ENCODE measurements around the gene C1orf198. TPM values are rescaled to one million over a fixed set of nuclear protein-coding genes. Genes with fewer than 3 reads are reported as not detected.

Gene C1orf198
- total RNA-seq, 1 donor, result 352 TPM

GRCh38 chr1:230877146-230877923 is 9.0 kb upstream of the C1orf198 start:
- DNase-seq (ENCODE audit: insufficient read length, low spot score, missing footprints), result peak; percentile 88
- peak overlapping the region; percentile 2 for H3K4me3 ChIP-seq (ENCODE audit: insufficient read depth, low read length)
- H3K27me3 ChIP-seq (ENCODE audit: insufficient read depth, low read length), result no peaks in the 10 kb centered on the region
- no peaks in the 10 kb centered on the region for H3K36me3 ChIP-seq (ENCODE audit: insufficient read depth, low read length)
- H3K27ac ChIP-seq (ENCODE audit: low read depth, low read length), result no peak overlapping the region
- no peaks in the 10 kb centered on the region for H4K20me1 ChIP-seq (ENCODE audit: insufficient read depth, low read length)
- no peaks in the 10 kb centered on the region for H3K9me3 ChIP-seq (ENCODE audit: low read depth, low read length)
- peak overlapping the region; percentile 29 for H2AFZ ChIP-seq (ENCODE audit: low read length)
- H3K4me2 ChIP-seq (ENCODE audit: insufficient read depth, low read length), result peak overlapping the region; percentile 12
- no peaks in the 10 kb centered on the region for H3K79me2 ChIP-seq (ENCODE audit: insufficient read depth, low read length)
- peaks cover 29% of the 10 kb centered on the region for H3K4me1 ChIP-seq (ENCODE audit: insufficient read depth, low read length)
- TF ChIP-seq CTCF (IDR thresholded peaks at IDR 0.05; ENCODE audit: extremely low read depth, low read depth, low read length), result no peak

GRCh38 chr1:230876660-230877059 is 8.3 kb upstream of the C1orf198 start:
- Histone ChIP-seq H3K4me1 (ENCODE audit: insufficient read depth, low read length) (peaks cover 26% of the 10 kb centered on the region), H3K36me3 (ENCODE audit: insufficient read depth, low read length) (no peaks in the 10 kb centered on the region), H3K9me3 (ENCODE audit: low read depth, low read length) (no peaks in the 10 kb centered on the region), H2AFZ (ENCODE audit: low read length) (no peak overlapping the region), H3K4me3 (ENCODE audit: insufficient read depth, low read length) (no peak overlapping the region), H3K4me2 (ENCODE audit: insufficient read depth, low read length) (no peak overlapping the region), H3K79me2 (ENCODE audit: insufficient read depth, low read length) (no peaks in the 10 kb centered on the region), H4K20me1 (ENCODE audit: insufficient read depth, low read length) (no peaks in the 10 kb centered on the region), H3K27me3 (ENCODE audit: insufficient read depth, low read length) (no peaks in the 10 kb centered on the region), H3K27ac (ENCODE audit: low read depth, low read length) (no peak overlapping the region)
- no peak for TF ChIP-seq CTCF (IDR thresholded peaks at IDR 0.05; ENCODE audit: extremely low read depth, low read depth, low read length)
- no peak for DNase-seq (ENCODE audit: insufficient read length, low spot score, missing footprints)

- Histone ChIP-seq H3K4me2 (ENCODE audit: insufficient read depth, low read length) (no peak overlapping the region), H3K27ac (ENCODE audit: low read depth, low read length) (no peak overlapping the region), H3K9me3 (ENCODE audit: low read depth, low read length) (no peaks in the 10 kb centered on the region), H3K27me3 (ENCODE audit: insufficient read depth, low read length) (no peaks in the 10 kb centered on the region), H4K20me1 (ENCODE audit: insufficient read depth, low read length) (no peaks in the 10 kb centered on the region), H2AFZ (ENCODE audit: low read length) (no peak overlapping the region), H3K4me1 (ENCODE audit: insufficient read depth, low read length) (peaks cover 26% of the 10 kb centered on the region), H3K79me2 (ENCODE audit: insufficient read depth, low read length) (no peaks in the 10 kb centered on the region), H3K4me3 (ENCODE audit: insufficient read depth, low read length) (no peak overlapping the region), H3K36me3 (ENCODE audit: insufficient read depth, low read length) (no peaks in the 10 kb centered on the region)
- no peak for TF ChIP-seq CTCF (IDR thresholded peaks at IDR 0.05; ENCODE audit: extremely low read depth, low read depth, low read length)
- no peak for DNase-seq (ENCODE audit: insufficient read length, low spot score, missing footprints)
Measured at GRCh38 chr1:230875370-230875769, 7.0 kb upstream of the C1orf198 start.

GRCh38 chr1:230870916-230871315 is 2.6 kb upstream of the C1orf198 start:
- Histone ChIP-seq H3K27ac (ENCODE audit: low read depth, low read length) (no peak overlapping the region), H3K27me3 (ENCODE audit: insufficient read depth, low read length) (no peaks in the 10 kb centered on the region), H4K20me1 (ENCODE audit: insufficient read depth, low read length) (peaks cover 4% of the 10 kb centered on the region), H3K9me3 (ENCODE audit: low read depth, low read length) (no peaks in the 10 kb centered on the region), H3K4me3 (ENCODE audit: insufficient read depth, low read length) (no peak overlapping the region), H3K4me1 (ENCODE audit: insufficient read depth, low read length) (peaks cover 22% of the 10 kb centered on the region), H3K79me2 (ENCODE audit: insufficient read depth, low read length) (peaks cover 24% of the 10 kb centered on the region), H3K4me2 (ENCODE audit: insufficient read depth, low read length) (no peak overlapping the region), H3K36me3 (ENCODE audit: insufficient read depth, low read length) (peaks cover 4% of the 10 kb centered on the region), H2AFZ (ENCODE audit: low read length) (no peak overlapping the region)
- no peak for DNase-seq (ENCODE audit: insufficient read length, low spot score, missing footprints)
- TF ChIP-seq CTCF (IDR thresholded peaks at IDR 0.05; ENCODE audit: extremely low read depth, low read depth, low read length), result no peak

Measured in osteoblast (primary cell).